RPMI8226 (cell line): ENCODE results near the gene PCSK5.

Experiments
- DNase-seq: peaks from one replicate; pipeline ENCODE4 v3.0.0-alpha.2; 2015

Gene PCSK5

DNA sequence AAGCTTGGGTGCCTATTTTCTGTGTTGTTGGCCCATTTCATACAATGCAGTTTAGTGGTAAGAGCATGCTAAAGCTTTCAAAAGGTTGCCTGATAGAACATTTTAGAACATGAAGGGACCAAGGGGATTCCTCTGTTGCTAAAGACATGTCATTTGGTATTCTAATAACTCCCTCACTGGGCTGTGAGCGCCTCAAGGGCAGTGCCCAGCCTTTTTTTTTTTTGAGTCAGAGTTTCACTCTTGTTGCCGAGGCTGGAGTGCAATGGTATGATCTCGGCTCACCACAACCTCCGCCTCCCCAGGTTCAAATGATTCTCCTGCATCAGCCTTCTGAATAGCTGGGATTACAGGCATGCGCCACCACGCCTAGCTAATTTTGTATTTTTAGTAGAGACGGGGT is 77.1 kb downstream of the PCSK5 start:
- no peak for DNase-seq

DNA sequence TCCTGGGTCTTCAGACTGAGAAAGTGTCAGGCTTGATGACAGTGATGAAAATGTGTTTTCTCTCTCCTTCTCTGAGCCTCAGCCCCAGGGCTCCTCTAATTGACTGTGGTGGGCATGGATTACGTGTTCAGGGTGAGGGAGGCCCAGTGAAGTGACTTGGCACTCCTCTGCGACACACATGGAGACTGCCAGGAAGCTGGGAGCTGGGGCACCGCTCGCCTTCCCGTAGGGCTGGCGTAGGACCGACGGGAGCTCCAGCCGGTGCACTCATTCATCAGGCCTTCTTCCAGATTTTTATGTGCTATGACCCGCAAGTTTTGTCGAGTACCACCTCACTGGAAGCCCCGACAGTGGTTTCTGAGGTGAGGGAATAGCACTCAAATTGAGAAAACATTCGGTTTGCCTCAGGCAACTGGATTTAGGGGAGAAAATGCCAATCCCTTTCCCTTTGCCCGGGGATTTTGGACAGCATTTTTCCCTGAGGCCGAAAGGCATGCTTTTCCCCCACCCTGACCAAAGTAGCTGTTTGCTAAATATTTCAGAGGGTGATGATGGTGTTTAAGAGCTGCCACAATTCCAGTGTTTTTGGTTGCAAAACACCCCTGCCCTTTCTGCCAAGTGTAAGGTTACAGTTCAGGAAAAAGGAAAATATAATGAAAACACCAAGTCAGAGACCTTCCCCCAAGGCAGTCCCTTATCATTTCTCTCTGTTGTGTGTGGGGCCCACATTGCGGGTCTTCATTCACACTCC is 83.7 kb downstream of the PCSK5 start:
- DNase-seq = no peak

DNA sequence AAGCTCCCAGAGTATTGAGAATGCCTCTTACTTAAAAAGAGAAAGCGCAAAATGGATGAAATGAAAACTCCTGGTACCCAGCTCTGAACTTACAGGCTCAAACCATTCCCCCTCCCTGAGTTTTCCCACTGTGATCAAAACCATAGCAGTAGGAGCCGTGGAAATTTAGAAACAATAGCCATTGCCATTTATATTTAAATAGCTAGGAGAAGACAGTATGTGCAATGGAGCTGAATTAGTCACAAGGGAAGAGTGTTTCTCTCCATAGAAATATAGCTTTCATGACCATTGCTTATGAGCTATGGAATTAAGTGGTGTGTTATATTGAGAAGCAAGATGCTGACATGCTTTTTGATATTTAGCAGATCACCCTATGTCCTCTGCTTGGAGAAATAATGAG is 84.6 kb downstream of the PCSK5 start:
- no peak for DNase-seq

DNA sequence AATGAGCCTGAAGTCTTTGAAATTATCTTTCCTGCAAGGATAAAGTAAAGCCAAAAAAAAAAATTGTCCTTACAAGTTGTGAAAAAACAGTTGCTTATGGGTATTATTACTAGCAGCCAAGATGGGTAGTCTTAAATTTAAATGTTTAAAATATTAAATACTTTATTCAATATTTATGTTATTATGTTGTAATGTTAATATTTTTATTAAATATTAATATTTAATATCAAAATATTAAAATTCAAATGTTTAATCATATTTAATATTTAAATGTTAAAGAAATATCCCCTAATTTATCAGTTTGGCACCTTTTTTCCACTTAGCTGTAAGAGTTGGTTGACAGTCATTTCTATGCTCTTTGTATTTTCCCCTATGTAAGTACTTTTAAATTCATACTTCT is 86.1 kb downstream of the PCSK5 start:
- no peak for DNase-seq

DNA sequence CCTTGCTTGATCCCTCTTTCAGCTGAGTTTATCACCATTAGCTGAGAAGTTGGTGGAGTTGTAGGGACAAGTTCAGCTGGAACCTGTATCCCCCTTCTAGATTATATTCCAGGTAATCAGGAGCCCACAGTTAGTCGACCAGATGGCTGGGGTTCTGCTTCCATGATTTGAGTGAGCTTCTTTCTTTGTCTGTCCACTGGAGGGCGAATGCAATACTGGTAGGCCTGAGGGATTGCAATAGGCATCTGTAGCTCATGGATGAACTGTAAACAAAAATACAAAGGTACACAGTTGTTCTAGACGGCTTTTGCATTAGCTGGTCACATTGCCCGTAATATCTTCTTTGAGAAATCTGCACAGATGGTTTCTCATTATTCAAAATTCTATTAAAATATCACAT is 88.9 kb downstream of the PCSK5 start:
- DNase-seq = no peak

DNA sequence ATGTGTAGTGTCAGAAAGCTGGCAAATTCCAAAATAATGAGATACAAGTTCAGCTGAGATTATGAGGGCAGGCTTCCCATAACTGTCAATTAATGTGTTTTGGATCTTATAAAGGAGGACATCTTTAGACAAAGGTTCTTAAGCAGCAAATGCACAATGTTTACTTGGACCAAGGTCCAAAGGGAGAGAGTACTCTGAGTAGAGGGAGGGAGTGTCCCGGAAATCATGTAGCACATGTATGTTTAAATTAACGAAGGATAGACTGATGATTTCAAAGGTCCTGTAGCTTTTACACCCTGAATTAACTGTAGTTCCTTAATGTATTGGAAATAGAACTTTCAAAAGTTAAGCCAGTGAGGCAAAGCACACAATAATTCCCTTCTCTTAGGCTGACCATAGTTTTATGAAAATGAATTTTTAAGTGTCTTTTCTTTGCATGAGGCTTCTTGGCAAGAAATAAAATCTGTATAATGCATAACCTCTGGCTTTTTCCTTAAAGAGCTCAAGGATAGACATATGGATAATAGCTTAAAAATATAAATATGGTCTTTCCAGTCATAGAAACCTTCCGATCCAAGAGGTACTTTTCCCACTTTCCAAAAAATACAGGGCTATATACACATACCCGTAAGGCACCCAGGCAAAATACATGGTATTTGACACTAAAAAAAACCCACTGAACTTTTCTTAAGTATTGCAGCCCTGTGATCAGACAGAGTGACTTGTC is 93.0 kb downstream of the PCSK5 start:
- no peak for DNase-seq

DNA sequence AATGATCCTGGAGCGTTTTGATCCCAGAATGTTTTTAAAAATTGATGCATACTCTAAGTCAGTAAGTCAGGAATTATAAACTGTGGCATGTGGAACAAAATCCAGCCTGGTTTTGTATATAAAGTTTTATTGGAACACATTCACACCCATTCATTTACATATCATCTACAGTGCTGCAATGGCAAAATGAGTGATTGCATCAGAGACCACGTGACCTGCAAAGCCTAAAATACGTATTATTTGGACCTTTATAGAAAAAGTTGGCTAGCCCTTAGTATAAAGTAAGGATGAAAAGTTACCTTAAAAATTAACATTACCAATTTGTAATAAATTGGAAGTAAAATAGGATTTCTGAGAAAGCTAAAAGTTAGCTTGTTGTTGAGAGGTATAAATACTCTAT is 95.0 kb downstream of the PCSK5 start:
- no peak for DNase-seq

DNA sequence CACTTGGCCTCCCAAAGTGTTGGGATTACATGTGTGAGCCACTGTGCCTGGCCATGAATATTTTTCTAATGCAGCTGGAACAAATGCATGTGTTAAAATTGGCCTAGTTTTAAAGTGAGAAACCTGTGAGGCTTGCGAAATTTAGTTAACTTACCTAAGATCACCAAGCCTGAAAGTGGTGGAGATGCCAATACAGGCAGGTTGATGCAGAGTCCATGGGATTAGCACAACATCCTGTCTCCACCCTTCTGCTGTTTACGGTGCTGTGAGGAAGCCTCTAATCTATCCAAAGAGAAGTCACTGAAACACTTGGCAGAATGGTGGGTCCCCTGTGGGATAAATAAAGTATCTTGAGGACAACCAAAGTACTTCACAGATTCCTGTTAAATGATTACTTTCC is 98.2 kb downstream of the PCSK5 start:
- DNase-seq = no peak

DNA sequence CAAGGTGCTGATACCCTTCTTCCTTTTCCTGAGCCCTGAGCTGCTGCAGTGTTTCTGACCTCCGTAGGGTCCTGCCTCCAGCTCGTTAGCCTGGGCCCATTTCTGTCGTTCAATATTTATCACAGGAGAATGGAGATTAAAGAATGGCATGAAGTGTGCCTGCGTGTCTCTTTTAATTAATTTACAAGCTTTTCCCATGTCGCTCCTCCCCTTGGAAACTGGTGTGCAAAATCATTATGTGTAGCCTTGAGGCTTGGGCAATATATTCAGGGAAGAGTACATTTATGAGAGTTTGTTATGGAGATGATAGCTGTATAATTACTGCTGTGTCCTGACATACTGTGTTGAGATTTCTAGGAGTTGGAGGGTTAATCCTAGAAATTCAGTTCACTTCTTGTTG is 99.7 kb downstream of the PCSK5 start:
- no peak for DNase-seq

DNA sequence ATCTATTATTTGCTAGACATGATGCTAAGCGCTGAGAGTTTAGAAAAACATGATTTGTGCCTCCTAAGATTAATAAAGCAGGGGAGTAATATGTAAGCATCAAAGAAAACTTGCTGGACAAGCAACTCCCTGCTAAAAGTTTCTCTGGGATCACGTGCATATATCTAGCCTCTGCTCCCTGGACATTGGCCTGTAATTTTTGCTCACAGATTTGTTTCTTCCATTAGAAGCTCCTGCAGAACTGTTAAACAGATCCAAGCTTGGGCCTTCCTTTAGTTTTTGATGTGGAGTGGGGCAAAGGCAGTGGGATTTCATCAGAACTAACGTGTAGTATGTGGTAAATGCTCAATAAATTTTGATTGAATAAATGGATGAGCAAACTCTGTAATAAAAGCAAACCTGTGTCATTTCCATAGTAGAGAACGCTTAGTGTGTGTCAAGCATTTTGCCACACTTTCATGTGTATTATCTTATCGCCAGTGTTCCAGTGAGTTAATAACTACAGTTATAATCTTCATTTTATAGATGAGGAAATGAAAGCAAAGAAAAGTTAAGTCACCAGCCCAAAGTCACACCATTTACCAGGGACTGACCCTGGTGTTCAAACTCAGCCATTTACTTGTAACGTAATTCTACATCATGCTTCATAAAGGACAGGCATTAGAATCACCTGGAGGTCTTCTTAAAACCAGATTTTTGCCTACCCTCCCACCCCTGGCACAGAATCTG is 100.3 kb downstream of the PCSK5 start:
- no peak for DNase-seq

DNA sequence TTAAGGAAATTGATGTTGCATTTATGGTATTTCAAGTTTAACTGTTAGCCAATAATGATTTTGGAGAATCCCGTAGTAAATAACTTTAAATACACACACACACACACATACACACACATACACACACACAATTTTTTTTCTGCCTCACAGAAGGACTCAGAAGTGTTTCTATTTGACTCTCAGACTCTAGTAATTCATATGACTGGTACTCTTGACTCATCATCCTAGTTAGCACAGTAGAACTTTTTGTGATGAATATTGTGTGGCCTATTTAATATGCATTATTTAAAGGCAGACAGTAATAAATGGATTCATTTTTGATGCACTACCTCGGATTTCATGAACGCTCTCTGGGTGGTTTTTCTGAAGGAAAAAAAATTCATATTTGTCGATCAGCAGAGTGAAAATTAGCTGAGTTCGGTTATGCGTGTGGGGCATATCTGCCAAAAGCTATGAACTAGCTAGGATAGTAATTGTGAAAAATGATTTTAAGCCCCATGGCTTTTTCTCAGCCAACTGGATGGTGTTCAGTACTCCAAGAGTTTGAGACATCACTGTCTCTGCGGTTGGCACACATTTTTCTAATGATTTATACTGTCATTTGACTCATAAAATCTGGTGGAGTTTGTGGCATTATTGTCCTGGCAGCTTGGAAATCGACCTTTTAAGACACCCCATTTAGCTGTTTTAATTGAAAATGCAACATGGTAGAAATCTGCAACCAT is 102.2 kb downstream of the PCSK5 start:
- DNase-seq = no peak

DNA sequence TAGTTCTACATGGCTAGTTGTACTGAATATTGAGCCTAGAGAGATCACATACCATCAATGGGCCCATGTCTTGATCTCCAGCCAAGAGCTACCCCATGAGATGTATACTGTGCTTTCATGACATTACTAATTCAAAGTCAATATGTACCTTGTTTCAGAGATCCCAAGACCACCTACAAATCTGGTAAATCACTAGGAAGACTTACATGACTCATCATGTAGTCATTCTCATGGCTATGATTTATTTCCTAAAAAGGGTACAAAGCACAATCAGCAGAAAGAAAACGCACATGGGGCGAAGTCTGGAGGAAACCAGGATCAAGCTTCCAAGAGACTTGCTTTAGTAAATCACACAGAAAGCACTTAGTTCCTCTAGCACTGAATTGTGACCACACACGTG is 103.0 kb downstream of the PCSK5 start:
- no peak for DNase-seq

DNA sequence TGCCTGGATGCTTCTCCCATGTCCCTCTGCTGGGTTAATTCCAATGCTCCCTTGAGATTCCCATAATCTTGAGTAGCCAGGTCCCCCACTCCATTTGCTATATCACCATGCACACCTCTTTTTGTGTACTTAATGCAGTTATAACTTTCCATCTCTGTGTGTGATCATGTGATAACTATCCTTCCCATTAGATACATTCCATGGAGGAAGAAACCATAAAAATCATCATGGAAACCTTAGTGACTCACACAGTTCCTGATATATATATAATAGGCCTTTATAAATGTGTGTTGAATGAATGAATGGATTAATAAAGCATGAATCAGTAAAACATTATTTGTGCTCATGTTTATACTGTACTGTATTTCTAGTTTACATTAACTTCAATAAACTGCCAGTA is 104.6 kb downstream of the PCSK5 start:
- no peak for DNase-seq

DNA sequence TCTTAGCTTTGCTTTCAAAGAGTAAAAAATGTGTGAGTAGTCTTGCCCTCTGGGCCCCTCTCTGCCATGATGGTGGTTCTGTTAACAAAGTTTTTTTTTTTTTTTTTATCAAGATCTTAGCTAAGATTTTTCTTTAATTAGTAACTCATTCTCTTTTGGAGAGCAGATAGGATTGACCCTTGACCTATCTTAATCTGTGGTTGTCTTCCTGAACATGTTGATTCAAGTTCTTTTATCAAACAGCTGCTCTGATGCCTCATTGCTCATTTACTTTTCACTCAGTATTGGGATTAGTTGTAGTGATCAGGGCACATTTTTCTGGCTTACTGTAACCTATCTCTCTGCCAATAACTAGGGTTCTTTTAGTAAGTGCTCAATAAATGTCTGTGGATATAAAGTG is 106.3 kb downstream of the PCSK5 start:
- no peak for DNase-seq

DNA sequence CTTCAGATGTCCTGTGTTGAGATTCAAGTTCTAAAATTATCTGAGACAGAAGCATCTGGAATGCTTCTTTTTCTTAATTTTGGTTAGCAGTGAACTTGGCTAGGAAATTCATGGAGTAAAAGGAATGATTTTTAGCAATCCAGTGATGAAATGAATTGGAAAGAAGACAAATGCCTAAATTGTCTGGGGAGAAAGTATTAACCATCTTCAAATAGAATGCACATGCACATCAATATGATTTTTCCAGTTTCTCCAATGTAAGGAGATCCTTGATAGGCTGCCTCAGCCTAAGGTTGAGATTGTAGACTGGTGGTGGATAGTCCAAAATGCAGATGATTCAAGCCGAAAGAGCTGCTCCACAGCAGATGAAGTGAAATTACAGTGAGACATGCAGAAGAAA is 106.7 kb downstream of the PCSK5 start:
- DNase-seq = no peak

DNA sequence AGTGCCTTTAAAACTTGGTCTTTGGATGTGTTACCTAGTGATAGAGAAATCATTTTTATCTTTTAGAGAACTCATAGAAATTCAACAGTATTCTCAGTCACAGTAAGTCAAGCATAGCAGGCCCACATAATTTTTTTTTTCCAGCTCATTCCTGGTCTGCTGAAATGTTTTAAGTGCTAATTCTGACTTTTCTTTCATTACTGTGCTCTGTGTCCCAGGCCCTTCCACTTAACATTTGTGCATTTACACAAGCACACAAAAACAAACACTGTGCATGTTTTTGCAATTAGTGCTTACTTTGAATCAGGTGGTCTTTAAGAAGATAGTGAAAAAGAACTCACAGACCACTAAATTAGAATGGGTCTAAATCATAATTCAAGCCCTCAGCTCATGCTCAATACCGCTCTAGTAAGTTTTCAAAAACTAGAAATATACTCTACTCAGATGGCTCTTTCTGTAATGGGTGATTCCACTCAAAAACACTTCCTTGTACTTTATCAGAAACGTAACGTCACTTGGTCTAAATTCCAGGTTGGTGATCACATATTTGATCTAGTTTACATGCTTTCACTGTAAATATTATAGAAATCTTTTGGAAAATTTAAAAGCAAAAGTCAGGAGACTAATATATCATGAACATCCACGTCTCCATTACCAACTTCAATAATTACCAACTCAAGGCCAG is 107.8 kb downstream of the PCSK5 start:
- no peak for DNase-seq

DNA sequence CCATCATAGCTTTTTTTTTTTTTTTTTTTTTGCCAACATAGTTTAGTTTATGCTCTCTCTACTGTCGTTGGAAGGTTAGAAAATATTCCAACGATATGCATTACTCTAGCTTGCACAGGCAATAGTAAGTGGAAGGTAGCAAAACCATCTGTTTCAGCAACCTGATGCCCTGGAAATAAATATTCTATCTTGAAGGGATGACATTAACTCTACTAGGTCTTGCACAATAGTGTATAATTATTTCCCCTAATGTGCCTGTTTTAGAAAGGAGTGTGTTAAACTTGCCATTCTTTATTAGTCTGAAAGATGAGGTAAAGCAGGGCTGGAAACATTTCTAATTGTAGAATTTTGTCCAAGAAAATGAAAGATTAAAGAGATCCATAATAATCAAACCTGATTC is 111.0 kb downstream of the PCSK5 start:
- no peak for DNase-seq

DNA sequence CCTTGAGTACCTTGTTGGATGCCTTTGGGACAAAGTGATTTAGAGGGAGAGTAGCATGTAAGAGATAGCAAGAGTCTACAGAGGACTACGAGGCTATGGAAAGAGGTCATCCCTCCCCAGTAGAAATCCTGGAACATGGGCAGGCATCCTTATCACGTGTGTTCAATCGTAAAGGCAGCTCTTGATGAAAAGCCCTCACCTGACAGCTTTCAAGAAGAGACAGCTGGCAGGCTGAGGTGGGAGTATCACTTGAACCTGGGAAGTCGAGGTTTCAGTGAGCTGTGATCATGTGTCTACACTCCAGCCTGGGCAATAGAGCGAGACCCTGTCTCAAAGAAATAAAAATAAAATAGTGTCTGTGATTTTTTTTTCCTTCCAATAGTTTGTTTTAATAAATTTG is 112.6 kb downstream of the PCSK5 start:
- DNase-seq = no peak

DNA sequence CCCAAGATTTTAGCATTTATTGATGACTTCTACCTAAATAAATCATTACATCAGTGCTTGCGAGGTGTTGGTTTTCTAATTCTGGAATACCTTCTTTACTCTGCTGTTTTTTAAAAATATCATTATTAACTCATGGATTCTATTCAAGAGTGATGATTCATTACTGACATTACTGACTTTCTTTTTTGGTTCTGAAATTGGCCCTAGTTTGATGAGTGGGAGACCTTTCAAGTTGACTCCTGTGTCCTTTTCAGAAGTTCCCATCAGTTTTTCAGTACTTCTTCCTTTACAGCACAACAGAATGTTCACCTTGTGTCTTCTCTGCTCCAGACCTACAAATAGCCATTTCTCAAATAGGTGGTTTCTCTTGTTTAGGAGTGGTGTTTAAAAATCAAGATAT is 114.1 kb downstream of the PCSK5 start:
- no peak for DNase-seq

DNA sequence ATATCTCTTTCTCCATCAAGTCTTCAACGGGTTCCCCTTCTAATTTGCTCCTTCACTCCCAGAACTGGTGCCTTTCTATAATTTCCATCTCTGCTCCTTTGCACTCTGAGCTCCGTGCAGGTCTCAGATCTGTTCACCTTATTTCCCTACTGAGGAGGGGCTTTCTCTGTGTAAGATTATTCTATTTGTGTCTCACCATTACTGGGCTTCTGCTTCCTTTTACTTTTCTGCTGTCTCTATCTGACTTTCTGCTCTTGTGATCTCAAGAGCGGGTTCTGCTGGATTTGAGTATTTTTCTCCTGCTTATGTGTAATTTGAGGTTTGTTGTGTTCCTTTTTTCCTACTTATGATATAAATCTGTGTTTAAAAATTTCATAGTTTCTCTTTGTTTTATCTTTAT is 117.5 kb downstream of the PCSK5 start:
- DNase-seq = no peak

DNA sequence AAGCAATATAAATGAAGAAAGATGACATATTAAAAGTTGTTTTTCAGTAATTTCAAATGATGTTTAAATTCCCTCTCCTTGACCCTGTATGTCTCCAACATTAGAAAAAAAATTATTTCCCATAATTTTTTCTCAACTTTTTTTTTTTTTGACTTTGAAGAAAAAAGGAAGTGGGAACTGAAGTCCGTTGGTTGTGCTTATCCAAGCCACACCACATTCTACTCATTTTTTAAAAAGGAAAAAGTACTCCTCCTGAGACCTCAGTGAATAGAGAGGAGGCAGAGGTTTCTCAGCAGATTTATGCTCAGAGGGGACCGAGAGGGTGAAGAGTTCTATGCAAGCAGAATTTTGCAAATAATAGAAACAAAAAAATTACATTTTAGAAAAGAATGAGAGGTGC is 123.3 kb downstream of the PCSK5 start:
- no peak for DNase-seq

DNA sequence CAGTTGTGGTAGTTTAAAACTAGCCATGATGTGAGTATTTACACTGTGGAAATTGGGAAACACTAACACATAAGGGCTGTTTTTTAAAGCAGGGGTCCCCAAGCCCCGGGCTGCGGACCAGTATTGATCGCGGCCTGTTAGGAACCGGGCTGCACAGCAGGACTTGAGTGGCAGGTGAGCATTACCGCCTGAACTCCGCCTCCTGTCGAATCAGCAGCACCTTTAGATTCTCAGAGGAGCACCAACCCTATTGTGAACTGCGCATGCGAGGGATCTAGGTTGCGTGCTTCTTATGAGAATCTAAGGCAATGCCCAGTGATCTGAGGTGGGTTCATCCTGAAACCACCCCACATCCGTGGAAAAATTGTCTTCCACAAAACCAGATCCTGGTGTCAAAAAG is 127.8 kb downstream of the PCSK5 start:
- no peak for DNase-seq

DNA sequence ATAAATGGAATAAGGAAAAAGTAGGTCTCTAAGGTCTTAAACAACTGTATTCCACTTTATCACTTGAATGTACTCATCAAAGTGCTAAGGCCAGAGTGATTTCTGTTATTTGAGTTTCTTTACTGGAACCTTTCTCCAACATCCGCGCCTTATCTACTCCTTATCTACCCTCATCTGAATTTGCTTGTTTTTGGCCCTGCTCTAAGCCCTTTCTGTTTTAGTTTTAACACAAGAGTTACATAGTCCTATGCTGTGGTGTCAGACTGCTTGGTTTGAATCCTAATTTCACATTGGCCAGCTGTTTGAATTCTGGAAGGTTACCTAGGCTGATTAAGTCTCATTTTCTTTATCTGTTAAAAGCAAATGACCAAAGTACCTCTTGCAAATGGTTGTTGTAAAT is 128.3 kb downstream of the PCSK5 start:
- DNase-seq = no peak
